GM18873 (cell line): ENCODE results near the gene PHKB.
"Not testable (repeated sequence)": the region's sequence is repeated elsewhere in the genome, so short reads cannot be mapped to it uniquely, and the experiment has no call there.

Experiments
- ATAC-seq: cut with Tn5 transposase; IDR thresholded peaks from one replicate; pipeline ENCODE4 v1.9.1; 2021; ENCODE audit warnings: mild to moderate bottlenecking, moderate library complexity, moderate number of reproducible peaks; ENCODE audit not compliant: unreplicated experiment, low FRiP score

Gene PHKB

DNA sequence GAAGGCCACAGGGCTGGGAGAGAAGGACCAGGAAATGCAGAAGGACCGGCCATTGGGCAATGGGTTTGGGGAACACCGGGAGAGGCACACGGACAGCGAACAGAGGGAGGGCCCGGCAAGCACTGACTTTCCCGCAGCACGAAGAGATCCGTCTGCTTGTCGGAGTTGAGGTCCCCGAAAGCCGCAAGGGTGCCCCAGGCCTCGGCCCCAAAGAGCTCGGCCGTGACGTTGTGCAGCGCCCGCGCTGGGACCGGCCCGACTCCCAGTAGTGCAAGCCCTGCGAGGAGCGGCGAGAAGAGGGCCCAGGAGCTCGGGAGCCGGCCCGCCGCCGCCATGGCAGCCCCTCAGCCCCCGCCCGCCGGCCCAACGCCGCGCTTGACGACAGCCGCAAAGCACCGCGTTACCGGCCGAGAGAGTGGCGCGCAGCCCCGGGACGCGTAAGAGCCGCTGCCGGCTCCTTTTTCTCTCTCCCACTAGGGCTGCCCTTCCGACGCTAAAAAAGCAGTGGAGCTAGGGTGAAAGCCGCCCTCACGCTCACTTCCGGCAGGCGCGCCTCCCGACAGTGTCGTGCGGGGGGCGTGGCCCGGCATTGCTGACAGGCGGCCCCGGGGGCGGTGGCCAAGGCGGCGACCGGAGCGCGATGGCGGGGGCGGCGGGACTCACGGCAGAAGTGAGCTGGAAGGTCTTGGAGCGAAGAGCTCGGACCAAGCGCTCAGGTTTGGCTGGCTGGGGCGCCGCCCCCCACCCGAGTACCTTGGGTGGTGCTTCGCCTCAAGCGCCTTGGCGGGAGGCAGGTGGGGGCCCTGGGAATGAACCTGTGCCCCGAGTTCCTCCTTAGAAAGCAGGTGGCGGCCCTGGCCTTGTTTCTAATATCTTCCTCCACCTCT lies at the start of gene PHKB, which contains the start of gene ITFG1:
PHKB (plus strand) TSS at position 621 of the 887 bp plus-strand sequence; CDS start at position 641, 20 bp downstream.
ITFG1 (minus strand) TSS at position 353 of the 887 bp plus-strand sequence; CDS start at position 335, 18 bp downstream.
- peak; percentile 75 for ATAC-seq

GRCh38 chr16:47413041-47413440 lies 48.1 kb upstream of the PHKB start:
- ATAC-seq: no peak

GRCh38 chr16:47416869-47417268 lies 44.3 kb upstream of the PHKB start:
- no peak for ATAC-seq

DNA sequence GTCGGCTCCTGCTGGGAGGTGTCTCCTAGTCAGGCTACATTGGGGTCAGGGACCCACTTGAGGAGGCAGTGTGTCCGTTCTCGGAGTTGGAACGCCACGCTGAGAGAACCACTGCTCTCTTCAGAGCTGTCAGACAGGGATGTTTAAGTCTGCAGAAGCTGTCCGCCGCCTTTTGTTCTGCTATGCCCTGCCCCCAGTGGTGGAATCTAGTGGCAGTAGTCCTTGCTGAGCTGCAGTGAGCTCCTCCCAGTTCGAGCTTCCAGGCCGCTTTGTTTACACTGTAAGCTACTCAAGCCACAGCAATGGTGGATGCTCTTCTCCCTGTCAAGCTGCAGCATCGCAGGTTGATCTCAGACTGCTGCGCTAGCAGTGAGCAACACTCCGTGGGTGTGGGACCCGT lies 36.3 kb upstream of the PHKB start:
- ATAC-seq: no peak

GRCh38 chr16:47426806-47427205 lies 34.3 kb upstream of the PHKB start:
- ATAC-seq: no peak

DNA sequence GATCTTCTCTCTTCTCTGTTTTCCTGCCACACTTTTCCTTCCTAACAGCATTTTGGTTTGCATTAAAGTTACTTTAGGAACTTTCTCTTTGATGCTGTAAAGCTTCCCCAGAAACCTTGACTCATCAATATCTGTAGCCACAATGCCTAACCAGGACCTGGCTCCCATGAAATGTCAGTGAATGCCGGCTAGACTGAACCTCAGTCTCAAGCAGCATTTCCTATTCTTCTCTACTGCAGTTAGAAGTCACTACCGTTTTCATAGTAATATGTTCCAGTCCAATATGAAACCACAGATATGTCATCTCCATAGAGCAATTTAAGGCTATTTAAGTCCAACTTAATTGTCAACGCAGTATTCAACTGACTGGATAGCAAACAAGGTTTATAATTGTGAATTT lies 29.2 kb upstream of the PHKB start:
- no peak for ATAC-seq

DNA sequence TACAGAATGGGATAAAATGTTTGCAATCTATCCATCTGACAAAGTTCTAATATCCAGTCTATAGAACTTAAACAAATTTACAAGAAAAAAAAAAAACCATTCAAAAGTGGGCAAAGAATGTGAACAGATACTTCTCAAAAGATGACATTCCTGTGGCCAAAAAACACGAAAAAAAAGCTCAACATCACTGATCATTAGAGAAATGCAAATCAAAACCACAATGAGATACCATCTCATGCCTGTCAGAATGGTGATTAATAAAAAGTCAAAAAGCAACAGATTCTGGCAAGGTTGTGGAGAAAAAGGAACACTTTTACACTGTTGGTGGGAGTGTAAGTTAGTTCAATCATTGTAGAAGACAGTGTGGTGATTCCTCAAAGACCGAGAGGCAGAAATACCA lies 26.9 kb upstream of the PHKB start:
- ATAC-seq: not testable (repeated sequence)

DNA sequence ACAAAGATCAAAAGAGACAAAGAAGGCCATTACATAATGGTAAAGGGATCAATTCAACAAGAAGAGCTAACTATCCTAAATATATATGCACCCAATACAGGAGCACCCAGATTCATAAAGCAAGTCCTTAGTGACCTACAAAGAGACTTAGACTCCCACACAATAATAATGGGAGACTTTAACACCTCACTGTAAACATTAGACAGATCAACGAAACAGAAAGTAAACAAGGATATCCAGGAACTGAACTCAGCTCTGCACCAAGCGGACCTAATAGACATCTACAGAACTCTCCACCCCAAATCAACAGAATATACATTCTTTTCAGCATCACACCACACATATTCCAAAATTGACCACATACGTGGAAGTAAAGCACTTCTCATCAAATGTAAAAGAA lies 21.1 kb upstream of the PHKB start:
- not testable (repeated sequence) for ATAC-seq

- ATAC-seq: not testable (repeated sequence)
Observed at GRCh38 chr16:47442884-47443283, 18.2 kb upstream of the PHKB start.

- no peak for ATAC-seq
Observed at GRCh38 chr16:47446431-47446830, 14.7 kb upstream of the PHKB start.

GRCh38 chr16:47448830-47449575 lies 12.1 kb upstream of the PHKB start:
- no peak for ATAC-seq

- no peak for ATAC-seq
Observed at GRCh38 chr16:47449788-47450187, 11.3 kb upstream of the PHKB start.

DNA sequence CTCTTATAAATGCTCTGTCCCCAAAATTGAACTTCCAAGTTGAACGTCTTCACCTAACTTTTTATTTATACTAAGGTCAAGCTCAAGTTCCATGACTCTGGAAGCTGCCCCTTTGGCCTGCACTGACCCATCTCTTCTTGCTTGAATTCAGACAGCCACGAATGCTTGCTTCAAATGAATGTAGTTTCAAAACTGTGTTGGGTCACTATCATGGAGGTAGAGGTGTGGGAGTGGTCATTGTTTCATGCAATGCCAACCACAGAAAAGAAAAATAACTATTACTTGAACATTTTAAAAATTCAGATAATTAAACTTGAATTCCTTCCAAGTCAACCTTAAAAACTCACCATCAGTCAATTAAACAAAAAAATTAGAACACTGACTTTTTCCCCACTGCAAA lies 2.8 kb upstream of the PHKB start:
- ATAC-seq: no peak

- ATAC-seq: no peak
Observed at GRCh38 chr16:47459603-47460002, 1.5 kb upstream of the PHKB start.

GRCh38 chr16:47460359-47460710 lies 796 bp upstream of the PHKB start:
- ATAC-seq: no peak

- no peak for ATAC-seq
Observed at GRCh38 chr16:47461598-47462266, 601 bp downstream of the PHKB start.

GRCh38 chr16:47463771-47464624 lies 2.9 kb downstream of the PHKB start:
- no peak for ATAC-seq

DNA sequence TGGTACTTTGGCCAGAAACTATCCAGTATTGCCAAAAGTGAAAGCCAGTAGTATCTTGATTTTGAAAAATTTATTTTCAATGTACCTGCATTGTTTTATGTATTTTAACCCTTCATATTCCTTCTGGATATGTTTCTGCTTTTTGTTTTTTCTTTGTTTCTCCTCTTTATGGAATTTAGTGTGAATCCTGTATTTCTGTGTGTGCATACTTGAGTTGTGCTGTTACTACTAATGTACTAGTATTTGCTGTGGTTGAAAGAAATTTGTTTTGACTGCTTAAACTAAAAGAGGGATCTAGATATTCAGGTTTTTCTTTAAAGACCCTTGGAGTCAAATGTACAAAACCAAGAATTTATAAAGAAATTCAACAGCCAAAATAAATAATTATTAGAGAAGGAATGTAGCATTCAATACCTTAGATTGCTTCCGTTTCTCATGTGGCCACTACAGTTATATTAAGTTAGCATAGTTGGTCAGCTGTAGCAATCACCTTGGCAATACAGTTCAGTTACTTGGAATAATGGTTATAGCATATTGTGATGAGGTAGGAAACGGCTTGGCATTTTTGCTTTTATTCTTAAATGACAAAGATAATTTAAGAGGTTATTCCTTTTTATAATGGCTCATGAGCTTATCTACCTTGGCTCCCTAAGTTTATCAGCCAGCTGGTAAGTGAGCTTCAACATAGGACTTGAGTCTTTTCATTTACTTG lies 4.9 kb downstream of the PHKB start:
- no peak for ATAC-seq

DNA sequence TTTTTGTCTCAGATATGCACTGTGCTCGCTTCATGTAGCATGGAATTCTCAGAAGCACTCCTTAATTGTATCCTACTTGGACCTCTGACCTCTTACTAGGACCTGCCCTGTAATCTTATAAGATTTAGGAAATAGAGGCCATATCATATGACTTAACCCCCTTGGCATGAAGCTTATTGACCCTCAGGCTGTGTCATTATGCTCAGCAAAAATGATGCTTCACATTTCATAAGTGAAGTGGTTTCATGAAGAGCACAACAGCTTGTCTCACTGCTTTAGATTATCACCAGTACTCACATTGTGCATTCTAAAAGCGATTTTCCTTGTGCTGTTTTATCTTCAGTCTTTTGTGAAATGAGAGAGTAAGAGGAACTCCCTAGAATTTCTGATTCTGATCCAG lies 6.4 kb downstream of the PHKB start:
- no peak for ATAC-seq
